PC-3 (cell line): ENCODE data around the gene DPPA3. TPM values are rescaled to one million over a fixed set of nuclear protein-coding genes. Genes with fewer than 3 reads are reported as not detected.

Experiments
- ATAC-seq: fragments of 200-7000 bp; cut with Tn5 transposase; 2 replicates; pipeline ENCODE4 v1.9.1; 2020; ENCODE audit warnings: mild to moderate bottlenecking, moderate library complexity
- BruUV-seq: library from RNA; stranded (reverse); fragments of 400-500 nt; replicated peaks from 2 replicates; lab custom pipeline; 2021; lab: Mats Ljungman, UMichigan
- CTCF ChIA-PET: fragments of 300-600 bp; sonication (Branson Sonifier 250); formaldehyde crosslinking; loops from one replicate; lab custom pipeline; 2022; ENCODE audit warnings: antibody characterized with exemption; lab: Charles Lee
- POLR2A ChIA-PET: fragments of 300-600 bp; sonication (Branson Sonifier 250); formaldehyde crosslinking; loops from one replicate; lab custom pipeline; 2022; ENCODE audit warnings: antibody characterized with exemption; ENCODE audit not compliant: unreplicated experiment; lab: Charles Lee
- DNase-seq: peaks from one replicate; pipeline ENCODE4 v3.0.0-alpha.2; 2015
- H2AFZ ChIP-seq: fragments of 300-600 bp; sonication (generic); 2 replicates; pipeline ENCODE4 v1.6.0; 2016; ENCODE audit warnings: antibody characterized with exemption, low read length
- H3F3A ChIP-seq: fragments of 300-600 bp; sonication (generic); one replicate; pipeline ENCODE4 v1.6.0; 2017; ENCODE audit warnings: antibody characterized with exemption, low read length, control low read depth, mild to moderate bottlenecking; ENCODE audit not compliant: unreplicated experiment
- H3K27ac ChIP-seq: fragments of 300-600 bp; sonication (generic); 2 replicates; pipeline ENCODE4 v1.5.1; 2016; ENCODE audit warnings: mild to moderate bottlenecking, low read length
- H3K27me3 ChIP-seq: fragments of 300-600 bp; sonication (generic); 2 replicates; pipeline ENCODE4 v1.6.1; 2016; ENCODE audit warnings: low read length, mixed read lengths
- H3K36me3 ChIP-seq: fragments of 300-600 bp; sonication (generic); 2 replicates; pipeline ENCODE4 v1.6.1; 2016; ENCODE audit warnings: low read depth, mixed run types, low read length, mixed read lengths
- H3K4me1 ChIP-seq: fragments of 300-600 bp; sonication (generic); 2 replicates; pipeline ENCODE4 v1.5.1; 2016; ENCODE audit warnings: low read length; ENCODE audit not compliant: insufficient read depth
- H3K4me2 ChIP-seq: fragments of 300-600 bp; sonication (generic); 2 replicates; pipeline ENCODE4 v1.6.0; 2016; ENCODE audit warnings: low read length
- H3K4me3 ChIP-seq: fragments of 300-600 bp; sonication (generic); 2 replicates; pipeline ENCODE4 v1.5.1; 2016; ENCODE audit warnings: mild to moderate bottlenecking, low read length, mixed read lengths
- H3K79me2 ChIP-seq: fragments of 300-600 bp; sonication (generic); 2 replicates; pipeline ENCODE4 v1.6.1; 2017; ENCODE audit warnings: low read length, mixed read lengths
- H3K9ac ChIP-seq: fragments of 300-600 bp; sonication (generic); 2 replicates; pipeline ENCODE4 v1.6.0; 2016; ENCODE audit warnings: mild to moderate bottlenecking, low read length
- H3K9me2 ChIP-seq: fragments of 300-600 bp; sonication (generic); replicated peaks from 2 replicates; pipeline ENCODE4 v1.6.1; 2016; ENCODE audit warnings: mixed run types, low read length, mixed read lengths
- H3K9me3 ChIP-seq: fragments of 300-600 bp; sonication (generic); 2 replicates; pipeline ENCODE4 v1.6.1; 2016; ENCODE audit warnings: low read length, mixed read lengths
- H4K20me1 ChIP-seq: fragments of 300-600 bp; sonication (generic); 2 replicates; pipeline ENCODE4 v1.6.1; 2016; ENCODE audit warnings: low read length, mixed read lengths
- EZH2 ChIP-seq: fragments of 300-600 bp; sonication (generic); IDR thresholded peaks from one replicate; pipeline ENCODE4 v1.6.1; 2017; ENCODE audit warnings: antibody characterized with exemption, mild to moderate bottlenecking, low read length; ENCODE audit not compliant: unreplicated experiment
- EZH2phosphoT487 ChIP-seq: fragments of 300-600 bp; sonication (generic); IDR thresholded peaks from 2 replicates; pipeline ENCODE4 v1.6.1; 2018; ENCODE audit warnings: mild to moderate bottlenecking, antibody characterized with exemption, low read length, borderline replicate concordance
- intact Hi-C: fragments of 100-400 bp; cut with micrococcal nuclease; formaldehyde crosslinking; loops from 2 replicates; pipeline ENCODE4 v1.9.0; 2023
- total RNA-seq: library from RNA; depleted of rRNA; stranded (reverse); fragments of >200 nt; gene quantifications from 2 replicates; pipeline ENCODE4 v1.2.3, GENCODE V29; 2014
- TF ChIP-seq, protein P1 (sequence below): fragments of 300-600 bp; sonication (generic); conservative IDR thresholded peaks from 2 replicates; pipeline ENCODE4 v1.5.1; 2017; ENCODE audit warnings: antibody characterized with exemption, low read depth, mild to moderate bottlenecking, low read length

The DPPA3 gene
- total RNA-seq, 1 experiment from 2014 or later, result not detected

DNA sequence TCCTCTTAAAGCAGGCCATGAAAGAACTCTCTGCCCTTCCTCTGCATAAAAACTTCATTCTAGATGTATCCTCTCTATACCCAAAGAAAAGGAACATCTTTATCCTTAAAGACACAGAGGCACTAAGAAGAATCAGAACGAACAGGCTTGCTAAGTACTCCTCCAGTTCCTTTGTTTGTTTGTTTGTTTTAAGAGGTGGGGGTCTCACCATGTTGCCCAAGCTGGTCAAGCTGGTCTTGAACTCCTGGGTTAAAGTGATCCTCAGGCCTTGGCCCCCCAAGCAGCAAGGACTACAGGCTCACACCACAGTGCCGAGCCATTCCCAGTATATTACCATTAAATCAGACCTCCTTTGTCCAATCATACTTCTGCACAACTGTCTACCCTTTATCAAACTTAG, 29.7 kb upstream of the DPPA3 start:
- no peaks in the 10 kb centered on the region for H4K20me1 ChIP-seq
- H3K4me1 ChIP-seq, result no peaks in the 10 kb centered on the region
- no peak overlapping the region for H3K4me2 ChIP-seq
- no peak overlapping the region for H3K27ac ChIP-seq
- no peak overlapping the region for H3K9ac ChIP-seq
- ChIA-PET POLR2A (no interaction called here), CTCF (no interaction called here)
- H2AFZ ChIP-seq, result no peak overlapping the region
- DNase-seq, result no peak
- intact Hi-C loops, result no loop called here
- no peaks in the 10 kb centered on the region for H3K27me3 ChIP-seq
- no peaks in the 10 kb centered on the region for H3K9me3 ChIP-seq
- no TSS peak for BruUV-seq
- TF ChIP-seq EZH2phosphoT487 (no peak), EZH2 (no peak)
- TF ChIP-seq, protein P1, sequence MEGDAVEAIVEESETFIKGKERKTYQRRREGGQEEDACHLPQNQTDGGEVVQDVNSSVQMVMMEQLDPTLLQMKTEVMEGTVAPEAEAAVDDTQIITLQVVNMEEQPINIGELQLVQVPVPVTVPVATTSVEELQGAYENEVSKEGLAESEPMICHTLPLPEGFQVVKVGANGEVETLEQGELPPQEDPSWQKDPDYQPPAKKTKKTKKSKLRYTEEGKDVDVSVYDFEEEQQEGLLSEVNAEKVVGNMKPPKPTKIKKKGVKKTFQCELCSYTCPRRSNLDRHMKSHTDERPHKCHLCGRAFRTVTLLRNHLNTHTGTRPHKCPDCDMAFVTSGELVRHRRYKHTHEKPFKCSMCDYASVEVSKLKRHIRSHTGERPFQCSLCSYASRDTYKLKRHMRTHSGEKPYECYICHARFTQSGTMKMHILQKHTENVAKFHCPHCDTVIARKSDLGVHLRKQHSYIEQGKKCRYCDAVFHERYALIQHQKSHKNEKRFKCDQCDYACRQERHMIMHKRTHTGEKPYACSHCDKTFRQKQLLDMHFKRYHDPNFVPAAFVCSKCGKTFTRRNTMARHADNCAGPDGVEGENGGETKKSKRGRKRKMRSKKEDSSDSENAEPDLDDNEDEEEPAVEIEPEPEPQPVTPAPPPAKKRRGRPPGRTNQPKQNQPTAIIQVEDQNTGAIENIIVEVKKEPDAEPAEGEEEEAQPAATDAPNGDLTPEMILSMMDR, result no peak
- no peak overlapping the region for H3K4me3 ChIP-seq
- no peaks in the 10 kb centered on the region for H3K36me3 ChIP-seq
- no peaks in the 10 kb centered on the region for H3K79me2 ChIP-seq
- H3F3A ChIP-seq, result no peaks in the 10 kb centered on the region
- no peaks in the 10 kb centered on the region for H3K9me2 ChIP-seq
- ATAC-seq, result no peak

GRCh38 chr12:7693793-7694192, 17.4 kb upstream of the DPPA3 start:
- POLR2A ChIA-PET, result no interaction called here
- Histone ChIP-seq H3K4me2 (no peak overlapping the region), H3K4me3 (no peak overlapping the region), H3K4me1 (no peaks in the 10 kb centered on the region), H3K79me2 (no peaks in the 10 kb centered on the region), H4K20me1 (no peaks in the 10 kb centered on the region), H3F3A (no peaks in the 10 kb centered on the region), H3K27me3 (peaks cover 27% of the 10 kb centered on the region), H3K36me3 (no peaks in the 10 kb centered on the region), H3K27ac (no peak overlapping the region), H3K9ac (no peak overlapping the region), H3K9me2 (no peaks in the 10 kb centered on the region), H3K9me3 (no peaks in the 10 kb centered on the region), H2AFZ (no peak overlapping the region)
- no peak for DNase-seq
- intact Hi-C loops, result no loop called here
- TF ChIP-seq EZH2phosphoT487, result no peak
- TF ChIP-seq EZH2, result no peak
- TF ChIP-seq, protein P1, result no peak
- ATAC-seq, result no peak
- CTCF ChIA-PET, result no interaction called here
- BruUV-seq, result no TSS peak

DNA sequence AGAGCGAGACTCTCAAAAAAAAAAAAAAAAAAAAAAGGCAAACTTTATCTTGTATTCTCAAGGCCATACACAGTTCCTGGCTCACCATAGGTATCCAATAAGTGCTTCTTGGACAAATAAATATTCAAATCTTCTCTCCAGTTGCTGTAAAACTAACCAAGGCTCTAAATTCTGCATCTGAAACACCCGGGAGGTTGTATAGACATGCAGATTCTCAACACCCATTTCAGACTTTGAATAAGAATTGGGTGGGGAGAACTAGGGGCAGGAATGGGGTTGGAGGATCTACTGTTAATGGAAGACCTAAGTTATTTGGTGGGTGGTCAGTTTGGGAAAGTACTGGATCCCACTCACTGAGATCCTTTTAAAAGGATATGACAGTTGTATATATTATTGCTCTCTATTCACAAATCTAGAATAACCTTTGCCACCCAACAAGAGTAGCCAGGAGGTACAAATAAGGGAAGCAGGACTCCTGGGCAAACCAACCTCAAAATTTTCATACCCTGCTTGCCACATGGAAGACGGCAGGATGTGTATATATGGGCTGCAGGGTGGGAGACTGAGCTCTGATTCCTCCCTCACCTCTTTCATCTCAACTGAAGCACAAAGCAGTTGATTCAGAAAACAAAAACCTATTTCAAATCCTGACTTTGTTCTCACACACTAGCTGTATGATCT, 16.5 kb upstream of the DPPA3 start:
- Histone ChIP-seq H3K9me3 (no peaks in the 10 kb centered on the region), H3K4me3 (no peak overlapping the region), H3K27ac (no peak overlapping the region), H3K9me2 (no peaks in the 10 kb centered on the region), H3K9ac (no peak overlapping the region), H3K36me3 (no peaks in the 10 kb centered on the region), H2AFZ (no peak overlapping the region), H3K4me1 (no peaks in the 10 kb centered on the region), H3K27me3 (peaks cover 21% of the 10 kb centered on the region), H3K4me2 (no peak overlapping the region), H3K79me2 (no peaks in the 10 kb centered on the region), H4K20me1 (no peaks in the 10 kb centered on the region), H3F3A (no peaks in the 10 kb centered on the region)
- no TSS peak for BruUV-seq
- CTCF ChIA-PET, result no interaction called here
- POLR2A ChIA-PET, result no interaction called here
- TF ChIP-seq EZH2phosphoT487 (no peak), EZH2 (no peak)
- TF ChIP-seq, protein P1, result no peak
- no peak for ATAC-seq
- no peak for DNase-seq
- intact Hi-C loops, result no loop called here
